22Rv1 (cell line): Measurements from ENCODE around the gene IGF2R.
"Not testable (repeated sequence)": the region's sequence is repeated elsewhere in the genome, so short reads cannot be mapped to it uniquely, and the experiment has no call there.

Experiments used
- H3K27ac ChIP-seq: fragments of 450-650 bp; 2 replicates; pipeline ENCODE4 v1.5.1; 2017
- CTCF ChIP-seq: fragments of 450-650 bp; IDR thresholded peaks from 2 replicates; pipeline ENCODE4 v1.5.1; 2017; ENCODE audit warnings: mild to moderate bottlenecking
- ZFX ChIP-seq: fragments of 450-650 bp; IDR thresholded peaks from 2 replicates; pipeline ENCODE4 v1.6.1; 2017; ENCODE audit warnings: antibody characterized with exemption, borderline replicate concordance

The IGF2R gene

GRCh38 chr6:160132297-160132637 lies 163.4 kb downstream of the IGF2R start:
- no peak overlapping the region for H3K27ac ChIP-seq
- TF ChIP-seq ZFX (no peak), CTCF (no peak)

DNA sequence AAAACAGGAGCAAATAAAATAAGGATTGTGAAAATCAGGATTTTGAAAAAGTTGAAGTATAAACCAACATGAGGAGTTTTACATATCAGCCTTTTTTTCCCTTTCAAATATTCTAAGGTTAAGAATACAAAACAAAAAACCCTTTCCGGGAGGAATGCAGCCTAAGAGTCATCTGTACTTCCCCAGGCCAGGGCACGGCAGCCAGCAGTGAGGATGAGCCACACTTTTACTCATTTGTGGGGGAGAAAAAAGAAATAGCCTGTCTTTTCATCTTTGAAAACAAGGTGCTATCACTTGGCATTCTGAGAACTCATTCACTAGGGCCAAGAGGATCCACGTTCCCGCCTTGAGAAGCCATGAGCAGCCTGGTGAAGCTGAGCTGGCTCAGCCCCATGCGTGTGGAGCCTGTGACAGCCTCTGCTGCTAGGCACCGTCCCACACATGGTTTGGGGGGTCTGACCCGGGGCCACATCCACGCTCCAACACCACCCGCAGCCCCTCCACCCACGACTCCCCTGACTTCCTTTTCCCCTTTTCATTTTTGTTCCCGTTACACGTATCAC lies 164.0 kb downstream of the IGF2R start:
- TF ChIP-seq CTCF (no peak), ZFX (no peak)
- no peak overlapping the region for H3K27ac ChIP-seq

DNA sequence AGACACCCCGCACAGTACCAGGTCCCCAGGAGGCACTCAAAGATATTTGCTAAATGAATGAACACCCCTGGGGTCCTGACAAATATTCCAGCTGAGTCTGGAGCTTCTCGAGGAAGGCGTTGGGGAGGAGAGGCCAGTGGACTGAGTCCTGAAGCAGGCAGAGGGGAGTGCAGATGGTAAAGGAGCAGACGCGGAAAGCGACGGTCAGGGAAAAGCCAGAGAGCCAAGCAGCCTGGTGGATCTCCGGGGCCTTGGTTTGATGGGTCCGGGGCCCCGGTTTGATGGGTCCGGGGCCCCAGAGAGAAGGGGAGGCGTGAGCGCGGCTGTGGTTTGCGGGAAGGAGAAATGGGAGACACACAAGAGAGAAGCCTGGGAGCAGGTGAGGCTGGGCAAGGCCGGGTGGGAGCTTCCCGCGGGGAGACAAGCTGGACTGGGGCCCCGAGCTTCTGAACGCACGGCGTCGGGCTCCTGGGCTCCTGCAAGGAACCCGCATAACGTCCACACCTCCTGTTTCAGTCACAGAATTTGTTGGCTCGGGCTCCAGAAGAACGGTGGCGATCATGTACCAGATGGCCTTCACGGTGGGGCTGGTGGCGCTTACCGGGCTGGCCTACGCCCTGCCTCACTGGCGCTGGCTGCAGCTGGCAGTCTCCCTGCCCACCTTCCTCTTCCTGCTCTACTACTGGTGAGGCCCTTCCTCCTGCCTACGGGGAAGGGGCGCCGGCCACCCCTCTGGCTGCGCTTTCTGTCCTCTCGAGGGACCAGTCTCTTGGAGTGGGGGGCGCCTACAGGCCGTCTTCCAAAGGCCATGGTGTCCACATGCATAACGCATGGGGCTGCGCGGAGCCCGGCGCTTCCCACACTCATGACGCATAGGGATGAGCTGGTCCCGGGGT lies 164.8 kb downstream of the IGF2R start:
- H3K27ac ChIP-seq = no peak overlapping the region
- TF ChIP-seq ZFX (no peak), CTCF (no peak)

- not testable (repeated sequence) for H3K27ac ChIP-seq
These were observed 165.5 kb downstream of the IGF2R start for GRCh38 chr6:160134337-160134751.

- TF ChIP-seq CTCF (no peak), ZFX (no peak)
- H3K27ac ChIP-seq = no peak overlapping the region
These were observed 166.1 kb downstream of the IGF2R start for GRCh38 chr6:160134779-160135547.

DNA sequence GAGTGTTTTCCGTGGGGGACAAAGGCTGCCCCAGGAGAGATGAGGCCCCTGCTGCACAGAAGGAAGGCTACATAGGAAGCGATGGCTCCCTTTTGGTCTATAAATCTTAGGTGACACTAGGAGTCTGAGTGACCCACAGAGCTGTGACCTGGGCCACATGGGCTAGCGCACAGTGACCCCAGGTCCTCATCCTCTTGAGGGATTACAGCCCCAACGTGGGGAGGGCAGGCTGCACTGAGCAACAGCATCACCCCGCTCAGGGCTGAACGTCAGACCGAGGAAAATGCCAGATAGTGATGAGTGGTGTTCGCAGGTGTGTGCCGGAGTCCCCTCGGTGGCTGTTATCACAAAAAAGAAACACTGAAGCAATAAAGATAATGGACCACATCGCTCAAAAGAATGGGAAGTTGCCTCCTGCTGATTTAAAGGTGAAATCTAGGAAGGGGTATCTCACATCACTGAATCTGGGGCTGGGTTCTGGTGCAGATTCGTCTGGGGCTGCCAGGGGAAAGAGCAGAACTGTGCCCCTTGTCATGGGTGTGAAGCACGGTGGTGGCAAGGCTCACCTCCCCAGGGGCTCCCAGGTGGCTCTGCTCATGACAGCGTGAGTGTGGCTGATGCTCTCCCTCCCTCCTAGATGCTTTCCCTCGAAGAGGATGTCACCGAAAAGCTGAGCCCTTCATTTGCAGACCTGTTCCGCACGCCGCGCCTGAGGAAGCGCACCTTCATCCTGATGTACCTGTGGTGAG lies 167.2 kb downstream of the IGF2R start:
- no peak for TF ChIP-seq CTCF
- no peak for TF ChIP-seq ZFX
- H3K27ac ChIP-seq = no peak overlapping the region

DNA sequence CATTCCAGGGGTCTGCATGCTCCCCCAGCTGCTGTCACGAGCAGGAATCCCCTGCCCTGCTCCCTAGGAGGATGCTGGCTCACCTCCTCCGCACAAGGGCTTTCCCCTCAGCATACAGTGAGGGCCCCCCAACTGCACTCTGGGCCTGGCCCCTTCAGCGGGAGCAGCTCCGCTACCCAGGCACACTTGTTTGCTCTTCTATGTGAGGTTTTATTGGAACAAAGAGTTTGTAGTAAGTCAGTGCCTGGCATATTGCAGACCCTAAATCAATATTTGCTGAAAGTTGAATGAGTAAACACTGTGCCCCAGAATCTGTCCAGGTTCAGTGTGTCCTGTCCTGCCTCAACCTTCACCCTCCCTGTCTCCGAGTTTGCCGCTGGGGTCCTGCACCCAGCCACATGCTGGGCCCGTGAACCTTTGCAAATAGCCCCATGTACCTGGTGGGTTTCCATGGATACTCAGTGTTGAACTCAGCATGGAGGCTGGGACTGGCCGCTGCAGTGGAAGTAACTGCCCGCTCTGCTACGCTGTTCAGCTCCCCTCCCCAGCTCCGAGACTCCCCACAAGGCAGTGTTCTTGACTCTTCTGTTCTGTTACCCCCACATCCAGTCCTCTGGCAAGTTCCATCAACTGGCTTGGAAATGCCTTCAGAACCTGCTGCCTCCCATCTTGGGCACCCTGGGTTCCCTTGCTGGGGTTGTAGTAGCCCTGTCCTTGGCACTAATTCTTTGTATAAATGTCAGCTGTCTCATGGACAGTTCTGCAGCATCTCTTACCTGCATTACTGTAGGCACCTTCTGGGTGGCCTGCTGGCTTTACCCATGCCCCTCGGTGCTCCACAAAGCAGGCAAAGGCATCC lies 168.5 kb downstream of the IGF2R start:
- no peak for TF ChIP-seq ZFX
- TF ChIP-seq CTCF = no peak
- no peak overlapping the region for H3K27ac ChIP-seq
